GM18858 (cell line): ENCODE data around the gene LRRC9.
A peak's percentile ranks its signal among the peaks of the same experiment; 100 is the strongest.
"Not testable (repeated sequence)": the region's sequence is repeated elsewhere in the genome, so short reads cannot be mapped to it uniquely, and the experiment has no call there.

Experiments used
- ATAC-seq: cut with Tn5 transposase; IDR thresholded peaks from one replicate; pipeline ENCODE4 v1.9.1; 2021; ENCODE audit not compliant: unreplicated experiment

LRRC9 gene

GRCh38 chr14:59952141-59952540, 32.2 kb downstream of the LRRC9 start:
- ATAC-seq, result not testable (repeated sequence)

- ATAC-seq, result not testable (repeated sequence)
Observed at GRCh38 chr14:59957890-59958289, 37.9 kb downstream of the LRRC9 start.

GRCh38 chr14:59959668-59960067, 39.7 kb downstream of the LRRC9 start:
- no peak for ATAC-seq

- ATAC-seq, result peak; percentile 52
Observed at GRCh38 chr14:59961518-59962062, 41.6 kb downstream of the LRRC9 start.

GRCh38 chr14:59964251-59965007, 44.5 kb downstream of the LRRC9 start:
- ATAC-seq, result peak; percentile 14

- ATAC-seq, result no peak
Observed at GRCh38 chr14:59969319-59969718, 49.4 kb downstream of the LRRC9 start.

- ATAC-seq, result no peak
Observed at GRCh38 chr14:59981564-59981963, 61.6 kb downstream of the LRRC9 start.

GRCh38 chr14:59983048-59983447, 63.1 kb downstream of the LRRC9 start:
- ATAC-seq, result no peak

GRCh38 chr14:59986556-59987059, 66.7 kb downstream of the LRRC9 start:
- no peak for ATAC-seq

GRCh38 chr14:59997449-59997848, 77.5 kb downstream of the LRRC9 start:
- no peak for ATAC-seq

GRCh38 chr14:59997966-59998365, 78.0 kb downstream of the LRRC9 start:
- ATAC-seq, result no peak

- no peak for ATAC-seq
Observed at GRCh38 chr14:59998564-59998963, 78.6 kb downstream of the LRRC9 start.

- ATAC-seq, result no peak
Observed at GRCh38 chr14:60002819-60003492, 83.0 kb downstream of the LRRC9 start.

GRCh38 chr14:60003991-60004390, 84.0 kb downstream of the LRRC9 start:
- ATAC-seq, result no peak

- ATAC-seq, result no peak
Observed at GRCh38 chr14:60008042-60008441, 88.1 kb downstream of the LRRC9 start.

GRCh38 chr14:60010263-60010662, 90.3 kb downstream of the LRRC9 start:
- ATAC-seq, result not testable (repeated sequence)

GRCh38 chr14:60014402-60014801, 94.5 kb downstream of the LRRC9 start:
- ATAC-seq, result no peak

- ATAC-seq, result no peak
Observed at GRCh38 chr14:60021619-60022018, 101.7 kb downstream of the LRRC9 start.

- no peak for ATAC-seq
Observed at GRCh38 chr14:60025571-60025970, 105.6 kb downstream of the LRRC9 start.

GRCh38 chr14:60035177-60035576, 115.2 kb downstream of the LRRC9 start:
- no peak for ATAC-seq

GRCh38 chr14:60047976-60048375, 128.0 kb downstream of the LRRC9 start:
- ATAC-seq, result not testable (repeated sequence)

GRCh38 chr14:60051721-60052221, 131.8 kb downstream of the LRRC9 start:
- ATAC-seq, result no peak
